Motor neuron (in vitro differentiated cells): Measurements from ENCODE around the gene FIGNL1. TPM values are rescaled to one million over a fixed set of nuclear protein-coding genes. Genes with fewer than 3 reads are reported as not detected.

Experiments used
- ATAC-seq, 8 experiments: fragments of 200-7000 bp; cut with Tn5 transposase; replicated peaks in 6 of 8; 2 replicates each; pipeline ENCODE4 v1.8.0; 2021; ENCODE audit warnings: mild to moderate bottlenecking in 8 of 8, moderate library complexity in 8 of 8
- H3K27ac ChIP-seq, 2 donors: fragments of 250-450 bp; sonication (Bioruptor Pico); 2 replicates each; pipeline ENCODE4 v1.9.0; 2021; ENCODE audit warnings: antibody characterized with exemption in 2 of 2, mild to moderate bottlenecking in 2 of 2, moderate library complexity in 1 of 2
- H3K4me1 ChIP-seq, 2 donors: fragments of 250-450 bp; sonication (Bioruptor Pico); replicated peaks in 1 of 2; 2 replicates each; pipeline ENCODE4 v1.6.1; 2021; ENCODE audit warnings: antibody characterized with exemption in 2 of 2, mild to moderate bottlenecking in 2 of 2, moderate library complexity in 1 of 2
- H3K4me3 ChIP-seq, 5 donors: fragments of 250-450 bp; sonication (Bioruptor Pico); 2 replicates each; pipeline ENCODE4 v1.9.0; 2021; ENCODE audit warnings: antibody characterized with exemption in 5 of 5, mild to moderate bottlenecking in 5 of 5, moderate library complexity in 4 of 5
- WGBS, 10 experiments: fragments of 450-650 bp; shearing (Covaris generic); methylation state at CpG; one replicate each; pipeline ENCODE4 v1.0.0; 2022; 5-methylcytosine and 5-hydroxymethylcytosine counted together
- in situ Hi-C, 9 experiments: fragments of 400-800 bp; cut with MboI; loops; one replicate each; pipeline ENCODE4 v1.15.0; 2021; ENCODE audit warnings: low sequenced_read_pairs in 9 of 9, low pct_unique_long_range_greater_than_20kb in 2 of 9; ENCODE audit not compliant: unreplicated experiment in 9 of 9
- total RNA-seq, 8 experiments: library from RNA; unstranded; fragments of 300-600 nt; gene quantifications; 2 replicates each; pipeline versions ENCODE4 v1.2.3 to v1.2.4, GENCODE V29; 2022

FIGNL1 gene
- total RNA-seq, 8 experiments from 2014 or later, result 4.2 to 23.1 (median 13.3) TPM

DNA sequence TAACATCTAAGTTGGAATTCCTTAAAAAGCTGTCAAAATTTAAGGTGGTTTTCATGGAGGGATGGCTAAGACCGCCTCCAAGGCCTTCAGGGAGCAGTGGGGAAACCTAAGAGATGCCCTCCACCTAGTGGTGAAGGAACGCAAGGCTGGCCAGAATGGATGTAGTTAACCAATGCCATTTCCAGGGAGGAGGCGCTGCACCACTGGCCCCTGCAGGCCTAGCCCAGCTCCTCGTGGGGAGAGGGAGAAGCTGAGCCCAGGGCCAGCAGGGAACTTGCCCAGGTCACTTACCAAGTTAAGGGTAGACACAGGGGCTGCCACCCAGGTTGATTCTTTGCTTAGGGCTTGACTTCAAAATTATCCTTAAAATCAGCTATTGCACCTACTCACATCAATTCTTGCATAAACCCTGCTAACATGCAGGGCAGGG, 32.0 kb downstream of the FIGNL1 start:
- Histone ChIP-seq H3K4me3 (no peak overlapping the region), H3K4me1 (no peaks in the 10 kb centered on the region), H3K27ac (no peak overlapping the region)
- WGBS, 10 experiments, result 0 to 40% (median 7%) methylated on average over 1 to 3 of the region's 4 CpGs; no CpG with 5 or more reads in 3 of the 10 experiments
- ATAC-seq, result peak; percentile 85 to 100 (median 93)
- in situ Hi-C loops, result loop anchor here in 3 of 9 experiments (25.0 kb wide), 2 partner anchors 206 to 256 kb away; no protein-coding TSS in a partner anchor

GRCh38 chr7:50416527-50417182, 33.5 kb downstream of the FIGNL1 start:
- Histone ChIP-seq H3K27ac (no peak overlapping the region), H3K4me3 (no peak overlapping the region), H3K4me1 (no peaks in the 10 kb centered on the region)
- ATAC-seq, result peak in 1 of 8 experiments; percentile 12
- in situ Hi-C loops, result loop anchor here in 3 of 9 experiments (25.0 kb wide), 2 partner anchors 204 to 254 kb away; no protein-coding TSS in a partner anchor
- whole genome bisulfite sequencing, 10 experiments, result 12 to 100% (median 80%) methylated on average over 1 to 6 of the region's 7 CpGs; no CpG with 5 or more reads in 2 of the 10 experiments

DNA sequence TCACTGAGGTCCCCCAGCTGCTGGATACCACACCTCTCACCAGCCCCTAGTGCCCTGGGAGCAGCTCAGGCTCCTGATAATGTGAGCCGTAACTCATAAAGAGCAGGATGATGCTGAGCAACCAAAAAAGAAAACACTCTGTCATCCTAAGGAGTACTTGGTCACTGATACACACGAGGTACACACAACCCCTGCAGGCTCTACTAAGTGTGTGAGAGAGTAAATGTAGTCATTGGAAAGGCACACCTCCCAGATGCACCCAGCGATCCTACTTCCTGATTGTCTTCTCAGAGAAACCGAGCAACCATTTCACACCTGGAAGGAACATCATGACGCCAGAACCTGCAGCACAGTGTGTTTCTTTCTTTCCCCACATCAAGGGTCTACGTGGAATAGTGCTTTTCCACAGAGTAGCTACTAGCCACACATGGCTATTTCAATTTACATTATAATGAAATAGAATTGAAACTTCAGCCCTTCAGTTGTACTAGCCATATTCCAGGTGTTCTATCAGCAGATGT, 34.2 kb downstream of the FIGNL1 start:
- H3K4me1 ChIP-seq, result no peaks in the 10 kb centered on the region
- no peak overlapping the region for H3K27ac ChIP-seq
- no peak overlapping the region for H3K4me3 ChIP-seq
- 45 to 94% (median 80%) methylated on average over 1 to 6 of the region's 6 CpGs; no CpG with 5 or more reads in 4 of the 10 experiments for whole genome bisulfite sequencing, 10 experiments
- in situ Hi-C loops, result loop anchor here in 3 of 9 experiments (25.0 kb wide), 2 partner anchors 204 to 254 kb away; no protein-coding TSS in a partner anchor
- no peak for ATAC-seq

GRCh38 chr7:50413561-50413960, 36.6 kb downstream of the FIGNL1 start:
- no peak for ATAC-seq
- in situ Hi-C loops, result loop anchor here in 3 of 9 experiments (25.0 kb wide), 2 partner anchors 201 to 251 kb away; no protein-coding TSS in a partner anchor

DNA sequence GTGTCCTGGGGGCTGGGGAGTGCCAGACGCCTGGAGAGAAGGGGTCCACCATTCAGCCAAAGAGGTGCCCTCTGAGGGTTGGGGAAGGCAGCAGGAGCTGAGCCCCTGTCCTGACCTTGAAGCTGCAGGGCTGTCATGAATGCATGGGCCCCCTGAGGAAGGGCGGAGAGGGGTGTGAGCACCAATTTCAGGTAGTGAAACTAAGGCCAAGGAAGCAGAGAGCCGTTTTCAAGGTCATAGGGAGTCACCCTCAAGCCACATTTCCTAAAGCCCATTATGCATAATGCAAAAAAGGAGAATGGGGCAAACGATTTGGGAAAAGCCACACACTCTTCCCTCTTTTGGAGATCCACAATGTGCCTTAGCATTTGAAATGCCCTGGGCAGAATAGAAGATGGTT, 37.2 kb downstream of the FIGNL1 start:
- in situ Hi-C loops, result loop anchor here in 3 of 9 experiments (25.0 kb wide), 2 partner anchors 201 to 251 kb away; no protein-coding TSS in a partner anchor
- no peak for ATAC-seq
- H3K4me3 ChIP-seq, result no peak overlapping the region
- no peak overlapping the region for H3K27ac ChIP-seq
- 0 to 80% (median 56%) methylated on average over 1 to 4 of the region's 4 CpGs; no CpG with 5 or more reads in 5 of the 10 experiments for WGBS, 10 experiments
- no peaks in the 10 kb centered on the region for H3K4me1 ChIP-seq

More at GRCh38 chr7:50413561-50413960, 36.6 kb downstream of the FIGNL1 start:
- Histone ChIP-seq H3K27ac (no peak overlapping the region), H3K4me1 (no peaks in the 10 kb centered on the region), H3K4me3 (no peak overlapping the region)
- WGBS, 10 experiments, result 66 to 100% (median 93%) methylated on average over 1 to 3 of the region's 7 CpGs; no CpG with 5 or more reads in 3 of the 10 experiments

- WGBS, 10 experiments, result 0 to 89% (median 83%) methylated on average over 2 to 4 of the region's 6 CpGs; no CpG with 5 or more reads in 7 of the 10 experiments
- no peak overlapping the region for H3K4me3 ChIP-seq
- no peak for ATAC-seq
- H3K4me1 ChIP-seq, result no peaks in the 10 kb centered on the region
- H3K27ac ChIP-seq, result no peak overlapping the region
- in situ Hi-C loops, result loop anchor here in 3 of 9 experiments (25.0 kb wide), 2 partner anchors 199 to 249 kb away; no protein-coding TSS in a partner anchor
Observed at GRCh38 chr7:50411332-50411731, 38.8 kb downstream of the FIGNL1 start.

DNA sequence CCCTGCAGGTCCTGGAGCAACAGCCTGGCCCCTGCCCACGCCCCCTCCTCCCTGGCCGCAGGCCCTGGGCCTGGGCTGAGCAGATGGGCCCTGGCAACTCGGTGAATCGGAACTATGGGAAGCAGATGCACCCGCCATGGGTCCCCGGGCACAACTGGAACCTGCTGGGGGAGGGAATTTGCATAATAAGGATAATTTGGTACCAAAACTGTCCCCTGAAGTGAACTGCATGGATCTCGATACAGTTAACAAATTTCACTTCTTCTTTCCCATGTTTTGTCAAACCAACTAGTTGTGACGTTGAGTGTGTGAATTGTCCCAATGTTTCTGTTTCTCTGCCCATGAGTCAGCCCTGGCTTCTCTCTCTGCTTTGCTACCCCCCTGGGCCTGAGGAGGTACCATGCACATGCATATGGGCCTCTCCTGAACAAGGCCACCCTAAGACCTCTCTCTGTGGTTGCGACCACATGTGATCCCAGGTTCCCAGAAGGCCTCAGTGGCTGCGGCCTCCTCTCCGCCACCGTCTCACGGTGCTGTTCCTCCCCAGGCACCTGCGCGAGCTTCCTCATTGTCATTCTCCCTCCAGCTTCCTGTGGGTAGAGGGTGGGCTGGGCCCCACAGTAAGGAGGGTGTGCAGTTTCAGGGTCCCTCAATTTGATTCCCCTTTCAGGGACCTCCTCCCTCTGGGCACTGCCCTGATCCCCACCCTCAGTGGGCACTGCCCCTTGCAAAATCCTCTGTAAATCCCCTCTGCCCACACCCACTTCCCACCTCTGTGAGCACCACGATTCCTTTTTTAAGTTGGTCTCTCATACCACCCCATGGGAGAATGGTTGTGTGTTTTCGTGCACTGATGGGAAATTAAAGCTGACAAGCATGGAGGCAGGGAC, 40.0 kb downstream of the FIGNL1 start:
- H3K27ac ChIP-seq, result no peak overlapping the region
- H3K4me1 ChIP-seq, result no peaks in the 10 kb centered on the region
- no peak for ATAC-seq
- in situ Hi-C loops, result loop anchor here in 3 of 9 experiments (25.0 kb wide), 2 partner anchors 198 to 248 kb away; no protein-coding TSS in a partner anchor
- no peak overlapping the region for H3K4me3 ChIP-seq
- WGBS, 10 experiments, result 25 to 89% (median 72%) methylated on average over 1 to 10 of the region's 17 CpGs; no CpG with 5 or more reads in 2 of the 10 experiments

GRCh38 chr7:50406935-50407334, 43.2 kb downstream of the FIGNL1 start:
- no peak overlapping the region for H3K27ac ChIP-seq
- H3K4me1 ChIP-seq, result no peaks in the 10 kb centered on the region
- ATAC-seq, result no peak
- WGBS, 10 experiments, result 8 to 100% (median 72%) methylated on average over 1 to 4 of the region's 5 CpGs; no CpG with 5 or more reads in 3 of the 10 experiments
- in situ Hi-C loops, result loop anchor here in 3 of 9 experiments (25.0 kb wide), 2 partner anchors 195 to 245 kb away; no protein-coding TSS in a partner anchor
- no peak overlapping the region for H3K4me3 ChIP-seq

DNA sequence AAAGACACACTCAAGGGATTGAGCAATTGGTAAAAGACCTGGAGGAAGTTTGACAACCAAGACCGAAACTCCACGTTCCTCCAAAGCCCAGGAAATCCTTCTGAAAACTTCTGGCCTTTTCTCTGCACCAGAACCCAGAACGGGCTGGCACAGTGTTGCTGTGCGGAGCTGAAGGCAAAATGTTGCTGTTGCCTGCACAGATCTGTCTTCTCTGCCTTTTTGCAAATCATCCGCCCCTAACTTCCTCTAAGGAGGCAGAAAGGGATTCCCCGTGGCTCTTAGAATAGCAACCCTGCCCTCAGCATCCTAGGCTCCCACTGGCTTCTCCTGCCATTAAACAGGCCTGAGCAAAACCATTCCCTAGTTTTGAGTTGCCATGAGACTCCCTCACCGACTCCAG, 44.9 kb downstream of the FIGNL1 start:
- 14 to 100% (median 71%) methylated on average over 1 to 6 of the region's 7 CpGs; no CpG with 5 or more reads in 2 of the 10 experiments for WGBS, 10 experiments
- no peak for ATAC-seq
- Histone ChIP-seq H3K4me1 (no peaks in the 10 kb centered on the region), H3K4me3 (no peak overlapping the region), H3K27ac (no peak overlapping the region)
- in situ Hi-C loops, result loop anchor here in 3 of 9 experiments (25.0 kb wide), 2 partner anchors 193 to 243 kb away; no protein-coding TSS in a partner anchor

DNA sequence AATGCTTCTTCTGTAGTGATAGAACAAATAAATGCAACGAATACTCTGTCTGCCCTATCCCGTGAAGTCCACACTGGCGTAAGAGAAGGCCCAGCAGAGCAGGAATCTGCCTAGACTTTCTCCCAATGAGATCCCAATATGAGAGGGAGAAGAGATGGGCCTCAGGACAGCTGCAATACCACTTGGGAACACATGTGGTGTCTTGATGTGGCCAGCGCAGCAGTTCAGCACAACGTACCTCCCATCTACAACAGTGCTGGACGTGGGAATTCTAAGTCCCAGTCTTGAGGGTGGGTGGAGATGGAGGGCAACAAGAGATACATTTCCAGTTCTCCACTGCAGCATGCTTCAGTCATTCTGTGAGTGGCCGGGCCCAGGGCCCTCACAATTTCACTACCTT, 45.8 kb downstream of the FIGNL1 start:
- ATAC-seq, result peak in 1 of 8 experiments; percentile 55
- Histone ChIP-seq H3K4me3 (no peak overlapping the region), H3K27ac (no peak overlapping the region), H3K4me1 (no peaks in the 10 kb centered on the region)
- WGBS, 10 experiments, result 48 to 100% (median 77%) methylated on average over 2 to 7 of the region's 7 CpGs; no CpG with 5 or more reads in 3 of the 10 experiments
- in situ Hi-C loops, result loop anchor here in 3 of 9 experiments (25.0 kb wide), 2 partner anchors 192 to 242 kb away; no protein-coding TSS in a partner anchor

DNA sequence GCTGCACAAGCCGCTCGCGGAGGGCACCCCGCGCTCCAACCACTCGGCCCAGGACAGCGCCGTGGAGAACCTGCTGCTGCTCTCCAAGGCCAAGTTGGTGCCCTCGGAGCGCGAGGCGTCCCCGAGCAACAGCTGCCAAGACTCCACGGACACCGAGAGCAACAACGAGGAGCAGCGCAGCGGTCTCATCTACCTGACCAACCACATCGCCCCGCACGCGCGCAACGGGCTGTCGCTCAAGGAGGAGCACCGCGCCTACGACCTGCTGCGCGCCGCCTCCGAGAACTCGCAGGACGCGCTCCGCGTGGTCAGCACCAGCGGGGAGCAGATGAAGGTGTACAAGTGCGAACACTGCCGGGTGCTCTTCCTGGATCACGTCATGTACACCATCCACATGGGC, 50.0 kb downstream of the FIGNL1 start:
- H3K4me1 ChIP-seq, result no peaks in the 10 kb centered on the region
- in situ Hi-C loops, result loop anchor here in 3 of 9 experiments (25.0 kb wide), 2 partner anchors 188 to 238 kb away; no protein-coding TSS in a partner anchor
- no peak for ATAC-seq
- 0 to 100% (median 95%) methylated on average over 3 to 17 of the region's 41 CpGs; no CpG with 5 or more reads in 4 of the 10 experiments for WGBS, 10 experiments
- no peak overlapping the region for H3K4me3 ChIP-seq
- H3K27ac ChIP-seq, result no peak overlapping the region

DNA sequence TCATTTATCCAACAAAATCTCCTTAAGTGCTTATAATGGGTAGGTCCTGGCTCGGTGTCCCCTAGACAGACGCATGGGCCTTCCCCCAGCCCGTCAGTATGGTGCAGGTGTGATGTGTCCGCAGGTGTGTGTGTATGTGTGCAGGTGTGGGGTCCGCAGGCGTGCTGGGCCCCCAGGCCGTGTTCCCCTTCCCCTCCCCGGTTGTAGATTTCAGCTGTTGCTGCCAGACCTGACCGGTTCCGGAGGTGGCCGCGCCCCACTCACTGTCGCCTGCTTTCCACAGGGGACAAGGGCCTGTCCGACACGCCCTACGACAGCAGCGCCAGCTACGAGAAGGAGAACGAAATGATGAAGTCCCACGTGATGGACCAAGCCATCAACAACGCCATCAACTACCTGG, 50.5 kb downstream of the FIGNL1 start:
- no peaks in the 10 kb centered on the region for H3K4me1 ChIP-seq
- no peak for ATAC-seq
- 34 to 60% methylated on average over 1 to 5 of the region's 21 CpGs; no CpG with 5 or more reads in 8 of the 10 experiments for WGBS, 10 experiments
- no peak overlapping the region for H3K27ac ChIP-seq
- in situ Hi-C loops, result loop anchor here in 3 of 9 experiments (25.0 kb wide), 2 partner anchors 187 to 237 kb away; no protein-coding TSS in a partner anchor
- H3K4me3 ChIP-seq, result no peak overlapping the region
